DLD1 (cell line): ENCODE measurements around the gene DRD4.

Source experiments
- in situ Hi-C: cut with HindIII; loops from 2 replicates; pipeline ENCODE4 v1.10.0; 2017; ENCODE audit warnings: low sequenced_read_pairs

Gene DRD4

GRCh38 chr11:609341-609811, 27.7 kb upstream of the DRD4 start:
- in situ Hi-C loops: no loop called here

- in situ Hi-C loops: no loop called here
These were observed 26.8 kb upstream of the DRD4 start for GRCh38 chr11:610146-610801.

GRCh38 chr11:611001-611996, 25.8 kb upstream of the DRD4 start:
- in situ Hi-C loops: no loop called here

- in situ Hi-C loops: no loop called here
These were observed 24.7 kb upstream of the DRD4 start for GRCh38 chr11:612201-612960.

GRCh38 chr11:612961-613300, 24.1 kb upstream of the DRD4 start:
- in situ Hi-C loops: no loop called here

GRCh38 chr11:613369-613968, 23.6 kb upstream of the DRD4 start:
- in situ Hi-C loops: no loop called here

- in situ Hi-C loops: no loop called here
These were observed 22.9 kb upstream of the DRD4 start for GRCh38 chr11:614021-614622.

- in situ Hi-C loops: no loop called here
These were observed 22.2 kb upstream of the DRD4 start for GRCh38 chr11:614623-615503.

GRCh38 chr11:615504-616319, 21.4 kb upstream of the DRD4 start, which contains the start of gene IRF7:
IRF7 (minus strand) TSS chr11:615950; CDS start chr11:615364, 586 bp downstream.
- in situ Hi-C loops: no loop called here

GRCh38 chr11:616320-617198, 20.5 kb upstream of the DRD4 start:
- in situ Hi-C loops: no loop called here

- in situ Hi-C loops: no loop called here
These were observed 19.7 kb upstream of the DRD4 start for GRCh38 chr11:617199-617911.

- in situ Hi-C loops: no loop called here
These were observed 19.0 kb upstream of the DRD4 start for GRCh38 chr11:617912-618682.

GRCh38 chr11:618856-619627, 18.0 kb upstream of the DRD4 start:
- in situ Hi-C loops: no loop called here

- in situ Hi-C loops: no loop called here
These were observed 17.4 kb upstream of the DRD4 start for GRCh38 chr11:619628-620050.

- in situ Hi-C loops: no loop called here
These were observed 16.9 kb upstream of the DRD4 start for GRCh38 chr11:620201-620600.
